ENCODE results near the gene KCNQ1.

The KCNQ1 gene

DNA sequence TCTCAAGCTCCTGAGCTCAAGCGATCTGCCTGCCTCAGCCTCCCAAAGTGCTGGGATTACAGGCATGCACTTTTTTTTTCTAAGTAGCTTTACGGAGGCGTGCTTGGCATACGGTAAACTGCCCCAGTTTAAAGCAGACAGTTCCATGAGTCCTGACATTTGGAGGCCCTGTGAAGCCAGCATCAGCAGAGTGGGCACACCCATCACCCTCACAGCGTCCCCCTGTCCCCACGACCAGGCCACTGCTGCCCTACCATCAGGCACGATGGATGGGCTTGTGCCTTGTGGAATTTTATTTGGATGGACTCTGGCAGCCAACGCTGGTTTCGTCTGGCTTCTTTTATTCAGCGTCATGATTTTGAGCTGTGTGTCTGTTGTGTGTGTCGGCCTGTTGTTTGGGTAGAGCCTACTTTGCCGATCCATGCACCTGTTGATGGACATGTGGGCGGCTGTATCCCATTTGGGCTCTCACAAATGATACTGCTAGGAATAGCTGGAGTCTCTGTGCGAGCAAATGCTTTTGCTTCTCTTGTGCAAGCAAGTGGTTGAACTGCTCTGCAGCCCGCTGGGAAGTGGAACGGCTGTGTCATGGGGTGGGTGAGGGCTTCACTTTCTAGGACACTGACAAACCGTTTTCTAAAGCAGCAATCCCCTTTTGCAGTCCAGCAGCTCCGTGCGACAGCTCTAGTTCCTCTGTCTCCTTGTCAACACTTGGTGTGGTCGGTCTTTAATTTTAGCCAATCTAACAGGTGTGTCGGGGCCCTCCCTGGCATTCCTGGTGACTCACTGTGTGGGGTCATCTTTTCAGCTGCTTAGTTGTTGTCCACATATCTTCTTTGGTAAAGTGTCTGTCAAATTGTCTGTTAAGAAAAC is 23.8 kb downstream of the KCNQ1 start:
- DNase-seq (ENCODE audit: extremely low read depth, low read depth), result no peak
- TF ChIP-seq, protein P1, sequence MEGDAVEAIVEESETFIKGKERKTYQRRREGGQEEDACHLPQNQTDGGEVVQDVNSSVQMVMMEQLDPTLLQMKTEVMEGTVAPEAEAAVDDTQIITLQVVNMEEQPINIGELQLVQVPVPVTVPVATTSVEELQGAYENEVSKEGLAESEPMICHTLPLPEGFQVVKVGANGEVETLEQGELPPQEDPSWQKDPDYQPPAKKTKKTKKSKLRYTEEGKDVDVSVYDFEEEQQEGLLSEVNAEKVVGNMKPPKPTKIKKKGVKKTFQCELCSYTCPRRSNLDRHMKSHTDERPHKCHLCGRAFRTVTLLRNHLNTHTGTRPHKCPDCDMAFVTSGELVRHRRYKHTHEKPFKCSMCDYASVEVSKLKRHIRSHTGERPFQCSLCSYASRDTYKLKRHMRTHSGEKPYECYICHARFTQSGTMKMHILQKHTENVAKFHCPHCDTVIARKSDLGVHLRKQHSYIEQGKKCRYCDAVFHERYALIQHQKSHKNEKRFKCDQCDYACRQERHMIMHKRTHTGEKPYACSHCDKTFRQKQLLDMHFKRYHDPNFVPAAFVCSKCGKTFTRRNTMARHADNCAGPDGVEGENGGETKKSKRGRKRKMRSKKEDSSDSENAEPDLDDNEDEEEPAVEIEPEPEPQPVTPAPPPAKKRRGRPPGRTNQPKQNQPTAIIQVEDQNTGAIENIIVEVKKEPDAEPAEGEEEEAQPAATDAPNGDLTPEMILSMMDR (IDR thresholded peaks at IDR 0.05; ENCODE audit: low read depth, low read length), result no peak

GRCh38 chr11:2470495-2470894 is 25.7 kb downstream of the KCNQ1 start:
- TF ChIP-seq, protein P1 (IDR thresholded peaks at IDR 0.05; ENCODE audit: low read depth, low read length), result no peak
- DNase-seq (ENCODE audit: extremely low read depth, low read depth), result no peak

GRCh38 chr11:2471048-2471803 is 26.4 kb downstream of the KCNQ1 start:
- TF ChIP-seq, protein P1 (IDR thresholded peaks at IDR 0.05; ENCODE audit: low read depth, low read length), result no peak
- no peak for DNase-seq (ENCODE audit: extremely low read depth, low read depth)

- no peak for DNase-seq (ENCODE audit: extremely low read depth, low read depth)
- TF ChIP-seq, protein P1 (IDR thresholded peaks at IDR 0.05; ENCODE audit: low read depth, low read length), result no peak
Measured at GRCh38 chr11:2471804-2472096, 26.9 kb downstream of the KCNQ1 start.

DNA sequence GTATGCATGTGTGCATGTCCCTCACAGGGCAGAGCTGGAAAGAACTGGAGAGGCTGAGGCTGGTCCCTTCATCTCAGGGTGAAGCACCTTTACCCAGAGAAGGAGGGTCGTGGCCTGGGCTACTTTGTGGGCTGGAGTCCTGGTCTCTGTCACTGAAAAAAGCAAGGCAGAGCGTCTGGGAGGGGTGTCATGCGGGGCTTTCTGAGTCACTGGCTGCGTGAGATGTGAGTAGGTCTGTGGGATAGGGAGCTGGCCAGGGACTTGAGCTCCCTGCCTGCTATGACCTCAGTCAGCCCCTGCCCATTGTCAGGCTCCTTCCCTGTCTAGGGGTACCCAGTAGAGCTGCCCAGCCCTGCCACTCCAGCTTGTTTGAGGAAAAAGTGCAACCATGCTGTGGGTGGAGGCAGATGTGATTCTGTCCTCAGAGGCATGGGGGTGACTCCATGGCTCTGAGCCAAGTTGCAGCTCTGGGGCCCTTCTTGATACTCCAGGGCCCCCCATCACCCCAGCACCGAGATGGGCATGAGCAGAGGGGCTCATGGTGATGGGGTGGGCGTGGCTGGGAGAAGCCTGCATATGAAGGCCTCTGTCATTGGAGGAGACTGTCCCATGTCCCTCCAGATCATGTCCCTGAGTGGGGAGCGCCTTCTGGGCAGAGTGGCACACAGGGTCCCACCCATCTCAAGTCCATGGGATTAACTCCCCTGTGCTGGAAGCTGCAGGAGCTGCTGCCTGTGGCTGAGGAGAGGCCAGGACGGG is 27.8 kb downstream of the KCNQ1 start:
- no peak for DNase-seq (ENCODE audit: extremely low read depth, low read depth)
- TF ChIP-seq, protein P1 (IDR thresholded peaks at IDR 0.05; ENCODE audit: low read depth, low read length), result no peak

GRCh38 chr11:2473361-2474058 is 28.7 kb downstream of the KCNQ1 start:
- no peak for DNase-seq (ENCODE audit: extremely low read depth, low read depth)
- TF ChIP-seq, protein P1 (IDR thresholded peaks at IDR 0.05; ENCODE audit: low read depth, low read length), result no peak
